Ovary (tissue), 9 donors: ENCODE measurements around the gene SAMD4A. TPM values are rescaled to one million over a fixed set of nuclear protein-coding genes. Genes with fewer than 3 reads are reported as not detected.

ENCODE experiments used
- DNase-seq, 5 donors: peaks; one replicate each; pipeline ENCODE4 v3.0.0-alpha.2; 2019 to 2020
- H3K27ac ChIP-seq, 2 donors: fragments of 200-600 bp; one replicate each; pipeline versions ENCODE4 v1.5.1 to v1.8.0; 2019 to 2022
- H3K27me3 ChIP-seq: fragments of 200-600 bp; one replicate; pipeline ENCODE4 v1.8.0; 2022
- H3K36me3 ChIP-seq: fragments of 200-600 bp; sonication (generic); one replicate; pipeline ENCODE4 v1.5.1; 2019
- H3K4me1 ChIP-seq: one replicate; pipeline ENCODE4 v1.8.1; 2013; ENCODE audit warnings: mild to moderate bottlenecking, moderate library complexity; ENCODE audit not compliant: insufficient read depth
- H3K4me3 ChIP-seq: fragments of 200-600 bp; sonication (generic); one replicate; pipeline ENCODE4 v1.5.1; 2017
- H3K9me3 ChIP-seq, 2 donors: fragments of 200-600 bp in 1 of 2; sonication (generic) in 1 of 2; one replicate each; pipeline versions ENCODE4 v1.5.1 to v1.8.1; 2013 to 2019; ENCODE audit warnings: mild to moderate bottlenecking in 1 of 2, moderate library complexity in 1 of 2
- CTCF ChIP-seq, 3 donors: fragments of 450-650 bp in 2 of 3; fragments of 200-600 bp in 1 of 3; IDR thresholded peaks; one replicate each; pipeline versions ENCODE4 v1.5.1 to v1.8.0; 2016 to 2022; ENCODE audit warnings: antibody characterized with exemption in 3 of 3, mild to moderate bottlenecking in 1 of 3
- EP300 ChIP-seq: sonication (generic); formaldehyde crosslinking; IDR thresholded peaks from one replicate; pipeline ENCODE4 v1.6.1; 2017; ENCODE audit warnings: antibody characterized with exemption
- POLR2A ChIP-seq: fragments of 450-650 bp; IDR thresholded peaks from one replicate; pipeline ENCODE4 v1.6.1; 2017; ENCODE audit warnings: antibody characterized with exemption, mild to moderate bottlenecking, moderate library complexity
- WGBS, 3 donors: extraction: QIAGEN DNeasy Blood & Tissue Kit in 1 of 3; methylation state at CpG; one replicate each; pipeline versions ENCODE4 v1.1.5 to v1.1.7; 2013 to 2017; 5-methylcytosine and 5-hydroxymethylcytosine counted together
- intact Hi-C, 4 donors: fragments of 100-400 bp; cut with DNase I; formaldehyde crosslinking; loops; one replicate each; pipeline versions ENCODE4 v1.11.0 to v1.15.1; 2022 to 2023
- polyA plus RNA-seq, 2 donors: library from polyadenylated mRNA; stranded (reverse); fragments of 200-250 nt in 1 of 2; fragments of 350-450 nt in 1 of 2; fragmentation: Illumina TruSeq in 1 of 2; extraction: RNeasy Lipid Tissue Mini Kit (QIAGEN cat#74804) in 1 of 2; gene quantifications; one replicate each; pipeline ENCODE4 v1.2.3, GENCODE V29; 2013 to 2014
- total RNA-seq, 7 donors: library from RNA; depleted of rRNA in 2 of 7; stranded (reverse); fragments of >200 nt in 2 of 7; fragmentation: NEBNext Ultra II Directional in 3 of 7; extraction: Animal tissue kit (Norgen Biotek cat#: 25700) in 3 of 7; gene quantifications; one replicate each; pipeline versions ENCODE4 v1.1.0 to v1.2.4, GENCODE V29; 2016 to 2023
- donor health status: DM: no; HTN: no; CAD: no; lungs with moderate emphysema.
- donor health status: DM: no; HTN: no; CAD: no.
- donor health status: Bipolar disorder and iron deficiency.
- donor health status: DM: yes; HTN: yes; CAD: no.
- donor health status: DM: no; HTN: no; CAD: no.
- donor health status: DM: yes; HTN: yes; CAD: no.

Gene SAMD4A
- total and polyA plus RNA-seq, 9 donors, result 2.3 to 22.4 (median 7.3) TPM

GRCh38 chr14:54674046-54674741 lies 107.3 kb downstream of the SAMD4A start:
- 24 to 46% (median 30%) methylated on average over 3 of the region's 3 CpGs for WGBS, 3 donors
- no peak overlapping the region for H3K4me3 ChIP-seq
- H3K27ac ChIP-seq, result peak overlapping the region in 1 of 2 donors; percentile 37
- H3K9me3 ChIP-seq, result no peaks in the 10 kb centered on the region
- H3K36me3 ChIP-seq, result no peaks in the 10 kb centered on the region
- H3K4me1 ChIP-seq, result peaks cover 3% of the 10 kb centered on the region
- no peak for DNase-seq
- no peaks in the 10 kb centered on the region for H3K27me3 ChIP-seq
- TF ChIP-seq EP300, result no peak
- intact Hi-C loops, result no loop called here

GRCh38 chr14:54675236-54676128 lies 108.6 kb downstream of the SAMD4A start:
- WGBS, 3 donors, result 81 to 84% (median 81%) methylated on average over 11 of the region's 11 CpGs
- intact Hi-C loops, result no loop called here
- Histone ChIP-seq H3K36me3 (no peaks in the 10 kb centered on the region), H3K9me3 (no peaks in the 10 kb centered on the region), H3K4me3 (no peak overlapping the region), H3K27ac (no peak overlapping the region), H3K4me1 (peaks cover 3% of the 10 kb centered on the region), H3K27me3 (no peaks in the 10 kb centered on the region)
- TF ChIP-seq POLR2A (no peak), EP300 (no peak), CTCF (IDR thresholded peaks at IDR 0.05) (no peak)
- DNase-seq, result no peak

- Histone ChIP-seq H3K4me1 (peaks cover 3% of the 10 kb centered on the region), H3K27me3 (no peaks in the 10 kb centered on the region), H3K9me3 (no peaks in the 10 kb centered on the region), H3K36me3 (no peaks in the 10 kb centered on the region), H3K4me3 (no peak overlapping the region), H3K27ac (peak overlapping the region; percentile 59)
- TF ChIP-seq EP300, result peak; percentile 9
- no peak for TF ChIP-seq POLR2A
- TF ChIP-seq CTCF (IDR thresholded peaks at IDR 0.05), result no peak
- DNase-seq, result peak in 3 of 5 donors; percentile 24 to 52 (median 43)
- intact Hi-C loops, result no loop called here
- 9 to 11% (median 11%) methylated on average over 11 of the region's 11 CpGs for WGBS, 3 donors
Observed at GRCh38 chr14:54676812-54677708, 110.1 kb downstream of the SAMD4A start.

GRCh38 chr14:54680651-54681050 lies 113.7 kb downstream of the SAMD4A start:
- Histone ChIP-seq H3K36me3 (no peaks in the 10 kb centered on the region), H3K4me1 (peaks cover 10% of the 10 kb centered on the region), H3K9me3 (no peaks in the 10 kb centered on the region), H3K27ac (no peak overlapping the region), H3K27me3 (no peaks in the 10 kb centered on the region), H3K4me3 (no peak overlapping the region)
- WGBS, 3 donors, result 33 to 49% (median 42%) methylated on average over 6 of the region's 6 CpGs
- intact Hi-C loops, result no loop called here
- DNase-seq, result no peak
- TF ChIP-seq EP300 (no peak), CTCF (IDR thresholded peaks at IDR 0.05) (no peak), POLR2A (no peak)
